NB4 (cell line): Measurements from ENCODE around the gene RSPH1.

Source experiments
- DNase-seq: peaks from one replicate; pipeline ENCODE4 v3.0.0; 2010; ENCODE audit warnings: low read depth
- H3K4me3 ChIP-seq: one replicate; pipeline ENCODE4 v1.5.1; 2011; ENCODE audit warnings: mild to moderate bottlenecking, low read depth, low read length, moderate library complexity
- CTCF ChIP-seq: IDR thresholded peaks from one replicate; pipeline ENCODE4 v1.5.1; 2012; ENCODE audit warnings: low read depth, low read length
- MAX ChIP-seq: IDR thresholded peaks from 2 replicates; pipeline ENCODE4 v1.6.1; 2011; ENCODE audit warnings: low read depth, low read length
- MYC ChIP-seq: IDR thresholded peaks from 2 replicates; pipeline ENCODE4 v1.6.1; 2011; ENCODE audit warnings: low read depth, low read length
- POLR2A ChIP-seq: IDR thresholded peaks from 2 replicates; pipeline ENCODE4 v1.6.1; 2011; ENCODE audit warnings: mild to moderate bottlenecking; ENCODE audit not compliant: insufficient read length; ENCODE audit errors: extremely low read depth

RSPH1 gene

GRCh38 chr21:42496120-42496838 lies at the start of gene RSPH1:
Gene RSPH1 (minus strand): TSS chr21:42496224. CDS start chr21:42496186, 38 bp downstream.
- TF ChIP-seq MYC (no peak), CTCF (no peak), POLR2A (peak; percentile 28)
- H3K4me3 ChIP-seq = peak within 1 kb of the TSS; percentile 60
- peak; percentile 97 for DNase-seq

- DNase-seq = no peak
- no peak overlapping the region for H3K4me3 ChIP-seq
- TF ChIP-seq MAX = no peak
- no peak for TF ChIP-seq MYC
- no peak for TF ChIP-seq CTCF
- no peak for TF ChIP-seq POLR2A
These were observed 49.7 kb upstream of the RSPH1 start for GRCh38 chr21:42545745-42546144.

GRCh38 chr21:42545317-42545716 lies 49.3 kb upstream of the RSPH1 start:
- no peak for TF ChIP-seq MAX
- no peak for TF ChIP-seq MYC
- no peak for TF ChIP-seq CTCF
- TF ChIP-seq POLR2A = no peak
- no peak for DNase-seq
- H3K4me3 ChIP-seq = no peak overlapping the region

GRCh38 chr21:42544544-42544943 lies 48.5 kb upstream of the RSPH1 start:
- TF ChIP-seq POLR2A (no peak), MYC (no peak), CTCF (no peak), MAX (no peak)
- DNase-seq = no peak
- H3K4me3 ChIP-seq = no peak overlapping the region

GRCh38 chr21:42543106-42543847 lies 47.3 kb upstream of the RSPH1 start:
- no peak for TF ChIP-seq POLR2A
- TF ChIP-seq MYC = no peak
- TF ChIP-seq CTCF = no peak
- no peak for TF ChIP-seq MAX
- DNase-seq = no peak
- H3K4me3 ChIP-seq = no peak overlapping the region
